VCaP (cell line): ENCODE results near the gene HSD17B1.

Source experiments
- H3K27ac ChIP-seq: fragments of 450-650 bp; 2 replicates; pipeline ENCODE4 v1.5.1; 2017
- TF ChIP-seq, protein P1 (sequence below): fragments of 450-650 bp; conservative IDR thresholded peaks from 2 replicates; pipeline ENCODE4 v1.5.1; 2017; ENCODE audit warnings: mild to moderate bottlenecking, moderate library complexity

Gene HSD17B1

DNA sequence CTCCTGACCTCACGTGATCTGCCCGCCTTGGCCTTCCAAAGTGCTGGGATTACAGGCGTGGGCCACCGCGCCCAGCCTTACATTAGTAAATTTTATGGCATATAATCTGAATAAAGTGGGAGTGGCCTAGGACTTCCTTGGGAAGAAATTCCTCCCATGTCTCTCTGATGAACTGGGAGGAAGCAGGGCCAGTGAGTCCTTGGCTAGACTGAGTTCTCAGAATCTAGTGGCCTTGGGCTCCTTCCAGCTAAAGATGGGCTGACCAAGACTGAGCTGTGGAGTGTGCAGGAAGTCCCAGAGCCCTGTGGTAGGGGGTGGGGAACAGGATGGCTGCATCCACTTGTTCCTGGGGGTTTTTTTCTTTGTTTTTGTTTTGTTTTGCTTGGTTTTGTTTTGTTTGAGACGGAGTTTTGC lies 26.7 kb upstream of the HSD17B1 start:
- TF ChIP-seq, protein P1, sequence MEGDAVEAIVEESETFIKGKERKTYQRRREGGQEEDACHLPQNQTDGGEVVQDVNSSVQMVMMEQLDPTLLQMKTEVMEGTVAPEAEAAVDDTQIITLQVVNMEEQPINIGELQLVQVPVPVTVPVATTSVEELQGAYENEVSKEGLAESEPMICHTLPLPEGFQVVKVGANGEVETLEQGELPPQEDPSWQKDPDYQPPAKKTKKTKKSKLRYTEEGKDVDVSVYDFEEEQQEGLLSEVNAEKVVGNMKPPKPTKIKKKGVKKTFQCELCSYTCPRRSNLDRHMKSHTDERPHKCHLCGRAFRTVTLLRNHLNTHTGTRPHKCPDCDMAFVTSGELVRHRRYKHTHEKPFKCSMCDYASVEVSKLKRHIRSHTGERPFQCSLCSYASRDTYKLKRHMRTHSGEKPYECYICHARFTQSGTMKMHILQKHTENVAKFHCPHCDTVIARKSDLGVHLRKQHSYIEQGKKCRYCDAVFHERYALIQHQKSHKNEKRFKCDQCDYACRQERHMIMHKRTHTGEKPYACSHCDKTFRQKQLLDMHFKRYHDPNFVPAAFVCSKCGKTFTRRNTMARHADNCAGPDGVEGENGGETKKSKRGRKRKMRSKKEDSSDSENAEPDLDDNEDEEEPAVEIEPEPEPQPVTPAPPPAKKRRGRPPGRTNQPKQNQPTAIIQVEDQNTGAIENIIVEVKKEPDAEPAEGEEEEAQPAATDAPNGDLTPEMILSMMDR: no peak
- no peak overlapping the region for H3K27ac ChIP-seq

DNA sequence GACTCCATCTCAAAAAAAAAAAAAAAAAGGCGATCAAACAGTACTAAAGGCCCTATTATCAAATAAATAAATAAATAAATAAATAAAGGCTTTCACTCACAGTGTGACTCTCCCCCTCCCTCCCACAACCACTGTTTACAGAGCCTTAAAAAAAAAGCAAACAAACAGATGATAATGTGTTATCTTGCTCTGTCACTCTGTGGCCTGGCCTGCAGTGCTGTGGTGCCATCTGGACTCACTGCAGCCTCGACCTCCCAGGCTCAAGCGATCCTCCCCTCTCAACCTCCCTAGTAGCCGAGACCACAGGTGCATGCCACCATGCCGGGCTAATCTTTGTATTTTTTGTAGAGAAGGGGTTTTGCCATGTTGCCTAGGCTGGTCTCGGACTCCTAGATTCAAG lies 24.8 kb upstream of the HSD17B1 start:
- H3K27ac ChIP-seq: no peak overlapping the region
- TF ChIP-seq, protein P1: no peak

- TF ChIP-seq, protein P1: no peak
- no peak overlapping the region for H3K27ac ChIP-seq
Measured at GRCh38 chr17:42529061-42529460, 23.7 kb upstream of the HSD17B1 start.

DNA sequence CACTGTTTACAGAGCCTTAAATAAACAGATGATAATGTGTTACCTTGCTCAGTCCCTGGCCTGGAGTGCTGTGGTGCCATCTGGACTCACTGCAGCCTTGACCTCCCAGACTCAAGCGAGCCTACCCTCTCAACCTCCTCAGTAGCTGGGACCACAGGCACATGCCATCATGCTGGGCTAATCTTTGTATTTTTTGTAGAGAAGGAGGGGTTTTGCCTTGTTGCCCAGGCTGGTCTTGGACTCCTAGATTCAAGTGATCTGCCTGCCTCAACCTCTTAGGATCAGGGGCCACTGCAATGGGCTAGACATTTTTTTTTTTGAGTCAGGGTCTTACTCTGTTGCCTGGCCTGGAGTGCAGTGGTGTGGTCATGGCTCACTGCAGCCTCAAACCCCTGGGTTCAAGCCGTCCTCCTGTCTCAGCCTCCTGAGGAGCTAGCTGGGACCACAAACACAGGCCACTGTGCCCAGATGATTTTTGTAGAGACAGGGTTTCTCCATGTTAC lies 21.7 kb upstream of the HSD17B1 start:
- H3K27ac ChIP-seq: peak overlapping the region; percentile 19; the same call in 1 of the 2 replicates
- TF ChIP-seq, protein P1: no peak

DNA sequence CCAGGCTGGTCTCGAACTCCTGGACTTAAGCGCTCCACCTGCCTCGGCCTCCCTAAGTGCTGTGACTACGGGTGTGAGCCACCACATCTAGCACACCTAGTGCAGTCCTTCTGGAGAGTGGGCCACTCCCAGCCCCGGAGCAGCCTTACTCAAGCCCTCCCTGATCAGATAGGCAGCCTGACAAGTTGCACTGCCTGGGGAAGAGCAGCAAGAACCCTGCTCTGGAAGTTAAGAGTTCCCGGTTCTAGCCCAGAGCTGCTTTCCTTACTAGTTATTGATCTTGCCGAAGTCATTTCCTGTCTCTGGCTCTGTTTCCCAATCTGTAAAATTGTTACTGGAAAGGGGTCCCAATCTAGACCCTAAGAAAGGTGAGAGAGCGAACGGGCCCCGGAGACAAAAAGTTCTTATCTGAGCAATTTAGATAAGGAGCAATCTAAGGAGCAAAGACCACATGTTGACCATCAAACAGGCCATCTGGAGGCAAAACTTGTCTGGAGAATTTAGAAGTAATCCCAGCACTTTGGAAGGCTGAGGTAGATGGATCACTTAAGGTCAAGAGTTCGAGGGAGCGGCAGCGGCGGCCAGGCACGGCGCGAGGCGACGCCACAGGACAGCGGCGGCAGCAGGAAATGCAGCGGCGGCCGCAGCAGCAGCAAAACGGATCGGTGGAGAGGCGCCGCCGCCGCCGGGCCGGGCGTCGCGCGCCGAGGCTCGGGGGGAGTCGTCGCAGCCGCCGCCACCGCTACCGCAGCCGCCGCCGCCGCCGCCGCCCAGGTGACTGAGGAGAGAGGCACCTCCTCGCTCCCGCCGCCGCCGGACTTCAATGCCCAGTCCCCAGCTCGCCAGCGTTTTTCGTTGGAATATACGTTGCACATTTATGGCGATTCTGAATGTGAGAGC lies 21.0 kb upstream of the HSD17B1 start:
- peak overlapping the region; percentile 48; the same call in 1 of the 2 replicates for H3K27ac ChIP-seq
- TF ChIP-seq, protein P1: peak; percentile 51

DNA sequence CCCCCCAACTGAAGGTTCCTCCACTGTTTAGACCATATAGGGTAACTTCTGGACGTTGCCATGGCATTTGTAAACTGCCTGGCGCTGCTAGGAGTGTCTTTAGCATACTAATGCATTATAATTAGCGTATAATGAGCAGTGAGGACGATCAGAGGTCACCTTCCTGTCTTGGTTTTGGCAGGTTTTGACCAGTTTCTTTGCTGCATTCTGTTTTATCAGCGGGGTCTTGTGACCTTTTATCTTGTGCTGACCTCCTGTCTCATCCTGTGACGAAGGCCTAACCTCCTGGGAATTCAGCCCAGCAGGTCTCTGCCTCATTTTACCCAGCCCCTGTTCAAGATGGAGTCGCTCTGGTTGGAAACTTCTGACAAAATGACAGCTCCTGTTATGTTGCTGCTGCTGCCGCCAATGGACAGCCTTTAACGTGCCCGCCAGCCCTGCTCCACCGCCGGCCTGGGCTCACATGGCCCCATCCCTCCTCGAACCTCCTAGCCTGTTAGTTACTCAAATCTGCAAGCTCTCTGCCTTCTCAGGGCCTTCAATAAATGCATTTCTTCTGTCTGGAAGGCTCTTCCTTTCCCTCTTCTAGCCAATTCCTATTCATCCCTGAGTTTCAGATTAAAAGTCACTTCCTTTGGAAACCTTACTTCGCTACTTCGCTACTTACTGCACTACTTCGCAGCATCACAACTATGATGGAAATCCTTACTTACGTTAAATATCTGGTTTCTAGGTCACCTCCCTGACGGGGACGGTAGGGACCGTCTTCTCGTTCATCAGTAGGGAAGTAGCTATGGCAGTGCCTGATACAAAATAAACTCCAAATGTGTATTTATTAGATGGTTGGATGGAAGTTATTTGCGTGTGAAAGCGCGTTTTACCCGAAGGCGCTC lies 17.3 kb upstream of the HSD17B1 start:
- H3K27ac ChIP-seq: peak overlapping the region; percentile 86
- TF ChIP-seq, protein P1: no peak

GRCh38 chr17:42536048-42536371 lies 16.7 kb upstream of the HSD17B1 start, which contains the start of gene NAGLU:
Gene NAGLU, plus strand, starts transcription at chr17:42536241. Its CDS starts 32 bp downstream, at chr17:42536273.
- TF ChIP-seq, protein P1: no peak
- peak within 1 kb of the TSS; percentile 86 for H3K27ac ChIP-seq
